ENCODE results near the gene CST11.

DNA sequence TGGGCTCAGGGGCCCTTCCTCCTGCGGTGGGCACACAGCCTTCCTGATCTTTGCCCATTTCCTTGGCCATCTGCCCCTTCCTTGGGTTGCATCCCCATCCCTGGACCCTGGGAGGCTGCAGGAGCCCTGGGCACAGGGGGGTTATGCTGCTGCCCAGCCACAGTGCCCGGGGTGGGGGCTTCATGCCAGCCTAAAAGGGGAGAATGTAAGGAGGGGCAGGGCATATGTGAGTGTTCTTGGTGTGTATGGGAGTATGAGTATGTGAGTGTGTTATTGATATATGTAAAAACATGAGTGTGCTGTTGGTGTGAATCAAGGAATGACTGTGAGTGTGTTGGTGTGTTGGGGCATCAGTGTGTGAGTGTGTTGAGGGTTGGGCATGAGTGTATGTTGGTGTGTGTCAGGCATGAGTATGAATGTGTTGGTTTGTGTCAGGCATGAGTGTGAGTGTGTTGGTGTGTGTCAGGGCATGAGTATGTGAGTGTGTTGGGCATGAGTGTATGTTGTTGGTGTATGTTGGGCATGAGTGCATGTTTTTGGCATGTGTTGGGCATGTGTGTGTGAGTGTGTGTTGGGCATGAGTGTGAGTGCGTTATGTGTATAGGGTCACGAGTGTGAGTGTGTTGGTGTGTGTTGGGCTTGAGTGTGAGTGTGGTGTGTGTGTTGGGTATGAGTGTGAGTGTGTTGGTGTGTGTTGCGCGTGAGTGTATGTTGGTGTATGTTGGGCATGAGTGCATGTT lies 23.5 kb upstream of the CST11 start:
- TF ChIP-seq, protein P1, sequence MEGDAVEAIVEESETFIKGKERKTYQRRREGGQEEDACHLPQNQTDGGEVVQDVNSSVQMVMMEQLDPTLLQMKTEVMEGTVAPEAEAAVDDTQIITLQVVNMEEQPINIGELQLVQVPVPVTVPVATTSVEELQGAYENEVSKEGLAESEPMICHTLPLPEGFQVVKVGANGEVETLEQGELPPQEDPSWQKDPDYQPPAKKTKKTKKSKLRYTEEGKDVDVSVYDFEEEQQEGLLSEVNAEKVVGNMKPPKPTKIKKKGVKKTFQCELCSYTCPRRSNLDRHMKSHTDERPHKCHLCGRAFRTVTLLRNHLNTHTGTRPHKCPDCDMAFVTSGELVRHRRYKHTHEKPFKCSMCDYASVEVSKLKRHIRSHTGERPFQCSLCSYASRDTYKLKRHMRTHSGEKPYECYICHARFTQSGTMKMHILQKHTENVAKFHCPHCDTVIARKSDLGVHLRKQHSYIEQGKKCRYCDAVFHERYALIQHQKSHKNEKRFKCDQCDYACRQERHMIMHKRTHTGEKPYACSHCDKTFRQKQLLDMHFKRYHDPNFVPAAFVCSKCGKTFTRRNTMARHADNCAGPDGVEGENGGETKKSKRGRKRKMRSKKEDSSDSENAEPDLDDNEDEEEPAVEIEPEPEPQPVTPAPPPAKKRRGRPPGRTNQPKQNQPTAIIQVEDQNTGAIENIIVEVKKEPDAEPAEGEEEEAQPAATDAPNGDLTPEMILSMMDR (IDR thresholded peaks at IDR 0.05): no peak
- TF ChIP-seq POLR2A (IDR thresholded peaks at IDR 0.05): no peak

All from esophagus squamous epithelium (tissue), 4 donors.